Panc1 (cell line): ENCODE measurements around the gene DDX49. TPM values are rescaled to one million over a fixed set of nuclear protein-coding genes. Genes with fewer than 3 reads are reported as not detected.
A peak's percentile ranks its signal among the peaks of the same experiment; 100 is the strongest.

Experiments
- ATAC-seq: fragments of 200-7000 bp; cut with Tn5 transposase; 2 replicates; pipeline ENCODE4 v1.9.1; 2020; ENCODE audit warnings: mild to moderate bottlenecking, moderate library complexity
- BruUV-seq: library from RNA; stranded (reverse); fragments of 400-500 nt; replicated peaks from 2 replicates; lab custom pipeline; 2021; lab: Mats Ljungman, UMichigan
- CTCF ChIA-PET: fragments of 300-600 bp; sonication (Branson Sonifier 250); formaldehyde crosslinking; loops from one replicate; lab custom pipeline; 2022; ENCODE audit warnings: antibody characterized with exemption; lab: Charles Lee
- POLR2A ChIA-PET: fragments of 300-600 bp; sonication (Branson Sonifier 250); formaldehyde crosslinking; loops from one replicate; lab custom pipeline; 2022; ENCODE audit warnings: antibody characterized with exemption; lab: Charles Lee
- DNase-seq: peaks from one replicate; pipeline ENCODE4 v3.0.0-alpha.2; 2010; ENCODE audit warnings: low read depth, low spot score
- H3K27ac ChIP-seq: 2 replicates; pipeline ENCODE4 v1.5.1; 2011; ENCODE audit warnings: mild to moderate bottlenecking, low read length, inconsistent platforms
- H3K27me3 ChIP-seq: fragments of 200-500 bp; sonication (Bioruptor generic); 2 replicates; pipeline ENCODE4 v1.6.0; 2014; ENCODE audit warnings: low read length, inconsistent platforms; ENCODE audit not compliant: control insufficient read depth, insufficient read depth
- H3K36me3 ChIP-seq: fragments of 200-500 bp; sonication (Bioruptor generic); 2 replicates; pipeline ENCODE4 v1.5.1; 2014; ENCODE audit warnings: inconsistent platforms, mild to moderate bottlenecking, low read length, moderate library complexity; ENCODE audit not compliant: control insufficient read depth, insufficient read depth
- H3K4me1 ChIP-seq: 2 replicates; pipeline ENCODE4 v1.5.1; 2011; ENCODE audit warnings: inconsistent platforms, mild to moderate bottlenecking, low read length, moderate library complexity; ENCODE audit not compliant: control insufficient read depth, insufficient read depth
- H3K4me3 ChIP-seq, 2 experiments: 2 replicates each; pipeline ENCODE4 v1.5.1; 2011 to 2012; ENCODE audit warnings: low read depth in 2 of 2, low read length in 2 of 2, mild to moderate bottlenecking in 2 of 2, inconsistent platforms in 1 of 2, moderate library complexity in 1 of 2
- H3K9me3 ChIP-seq: fragments of 200-500 bp; sonication (Bioruptor generic); 2 replicates; pipeline ENCODE4 v1.5.1; 2014; ENCODE audit warnings: low read depth, mild to moderate bottlenecking, inconsistent platforms, low read length, moderate library complexity; ENCODE audit not compliant: control insufficient read depth, insufficient read depth
- POLR2AphosphoS5 ChIP-seq: IDR thresholded peaks from 2 replicates; pipeline ENCODE4 v1.6.1; 2012; ENCODE audit warnings: mild to moderate bottlenecking, low read depth, low read length, moderate library complexity
- SIN3A ChIP-seq: IDR thresholded peaks from 2 replicates; pipeline ENCODE4 v1.6.1; 2012; ENCODE audit warnings: low read depth, mild to moderate bottlenecking, low read length, moderate library complexity, borderline replicate concordance; ENCODE audit not compliant: insufficient read depth
- TCF7L2 ChIP-seq: IDR thresholded peaks from 2 replicates; pipeline ENCODE4 v1.6.1; 2011; ENCODE audit warnings: mild to moderate bottlenecking, low read depth, low read length, inconsistent platforms
- in situ Hi-C: cut with HindIII; loops from 2 replicates; pipeline ENCODE4 v1.10.0; 2016; ENCODE audit warnings: low sequenced_read_pairs, low pct_unique_long_range_greater_than_20kb
- intact Hi-C: fragments of 100-400 bp; cut with micrococcal nuclease; formaldehyde crosslinking; loops from one replicate; pipeline ENCODE4 v1.10.0; 2022; ENCODE audit not compliant: unreplicated experiment
- total RNA-seq: library from RNA; stranded (reverse); gene quantifications from one replicate; pipeline ENCODE4 v1.2.1, GENCODE V29; 2021; ENCODE audit not compliant: unreplicated experiment
- TF ChIP-seq, protein P1 (sequence below): fragments of 450-650 bp; IDR thresholded peaks from 2 replicates; pipeline ENCODE4 v1.5.1; 2017; ENCODE audit warnings: mild to moderate bottlenecking
- TF ChIP-seq, protein P2 (sequence below), 2 experiments: IDR thresholded peaks; 2 replicates each; pipeline ENCODE4 v1.6.1; 2011 to 2012; ENCODE audit warnings: low read depth in 2 of 2, control low read depth in 1 of 2, low read length in 1 of 2, mild to moderate bottlenecking in 1 of 2, moderate library complexity in 1 of 2; ENCODE audit not compliant: insufficient read depth in 1 of 2

The DDX49 gene
- total RNA-seq, 1 experiment from 2014 or later, result 41.5 TPM

DNA sequence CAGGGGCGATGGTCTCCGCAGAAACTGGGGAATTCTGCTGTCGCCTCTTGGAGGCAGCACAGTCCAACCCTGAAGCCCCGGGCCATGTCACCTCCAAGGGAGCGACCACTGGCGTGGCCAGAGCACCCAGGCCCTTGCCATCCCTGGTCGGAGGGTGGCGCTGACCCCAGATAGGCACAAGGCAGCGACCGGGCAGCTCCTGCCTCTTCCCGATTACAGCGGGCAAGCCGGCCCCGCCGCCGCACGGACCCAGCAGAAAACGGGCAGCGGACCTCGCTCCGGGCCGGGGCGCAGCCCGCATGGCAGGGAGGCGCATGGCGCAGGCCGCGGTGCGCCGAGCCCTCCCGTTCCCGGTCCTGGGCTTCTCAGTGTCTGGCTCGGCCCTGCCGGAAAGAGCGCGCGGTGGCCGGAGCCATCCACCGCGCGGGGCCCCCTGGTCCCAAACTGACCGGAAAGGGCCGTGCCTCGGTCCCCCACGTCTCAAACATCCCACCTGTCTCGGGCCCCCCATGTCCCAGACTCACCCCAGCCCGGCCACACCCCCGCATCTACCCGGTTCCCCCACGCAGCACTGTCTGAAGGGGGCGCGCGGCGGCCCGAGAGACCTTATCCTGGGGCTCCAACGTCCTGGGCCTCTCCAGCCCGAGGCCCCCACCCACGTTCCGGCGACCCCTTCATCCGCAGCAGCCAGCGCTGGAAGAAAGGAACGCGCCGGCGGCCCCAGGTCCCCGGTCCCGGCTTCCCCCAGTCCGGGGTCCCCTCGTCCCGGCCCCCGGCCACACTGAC is 24.3 kb upstream of the DDX49 start:
- no TSS peak for BruUV-seq
- intact Hi-C loops, result no loop called here
- DNase-seq, result no peak
- peak overlapping the region; percentile 34; the same call in 1 of the 2 replicates for H3K27ac ChIP-seq
- peak overlapping the region; percentile 49 to 53 for H3K4me3 ChIP-seq
- in situ Hi-C loops, result no loop called here
- no peaks in the 10 kb centered on the region; the same call in 1 of the 2 replicates for H3K4me1 ChIP-seq
- peak; percentile 86 for ATAC-seq
- H3K9me3 ChIP-seq, result no peaks in the 10 kb centered on the region
- ChIA-PET POLR2A (no interaction called here), CTCF (interaction anchor here (0.5 to 1.6 kb wide), 3 partner anchors 20 to 412 kb away, joined by 3 to 6 read pairs (median 4); no protein-coding TSS in a partner anchor)
- no peak for TF ChIP-seq SIN3A
- TF ChIP-seq, protein P1, sequence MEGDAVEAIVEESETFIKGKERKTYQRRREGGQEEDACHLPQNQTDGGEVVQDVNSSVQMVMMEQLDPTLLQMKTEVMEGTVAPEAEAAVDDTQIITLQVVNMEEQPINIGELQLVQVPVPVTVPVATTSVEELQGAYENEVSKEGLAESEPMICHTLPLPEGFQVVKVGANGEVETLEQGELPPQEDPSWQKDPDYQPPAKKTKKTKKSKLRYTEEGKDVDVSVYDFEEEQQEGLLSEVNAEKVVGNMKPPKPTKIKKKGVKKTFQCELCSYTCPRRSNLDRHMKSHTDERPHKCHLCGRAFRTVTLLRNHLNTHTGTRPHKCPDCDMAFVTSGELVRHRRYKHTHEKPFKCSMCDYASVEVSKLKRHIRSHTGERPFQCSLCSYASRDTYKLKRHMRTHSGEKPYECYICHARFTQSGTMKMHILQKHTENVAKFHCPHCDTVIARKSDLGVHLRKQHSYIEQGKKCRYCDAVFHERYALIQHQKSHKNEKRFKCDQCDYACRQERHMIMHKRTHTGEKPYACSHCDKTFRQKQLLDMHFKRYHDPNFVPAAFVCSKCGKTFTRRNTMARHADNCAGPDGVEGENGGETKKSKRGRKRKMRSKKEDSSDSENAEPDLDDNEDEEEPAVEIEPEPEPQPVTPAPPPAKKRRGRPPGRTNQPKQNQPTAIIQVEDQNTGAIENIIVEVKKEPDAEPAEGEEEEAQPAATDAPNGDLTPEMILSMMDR, result peak; percentile 84
- TF ChIP-seq, protein P2, sequence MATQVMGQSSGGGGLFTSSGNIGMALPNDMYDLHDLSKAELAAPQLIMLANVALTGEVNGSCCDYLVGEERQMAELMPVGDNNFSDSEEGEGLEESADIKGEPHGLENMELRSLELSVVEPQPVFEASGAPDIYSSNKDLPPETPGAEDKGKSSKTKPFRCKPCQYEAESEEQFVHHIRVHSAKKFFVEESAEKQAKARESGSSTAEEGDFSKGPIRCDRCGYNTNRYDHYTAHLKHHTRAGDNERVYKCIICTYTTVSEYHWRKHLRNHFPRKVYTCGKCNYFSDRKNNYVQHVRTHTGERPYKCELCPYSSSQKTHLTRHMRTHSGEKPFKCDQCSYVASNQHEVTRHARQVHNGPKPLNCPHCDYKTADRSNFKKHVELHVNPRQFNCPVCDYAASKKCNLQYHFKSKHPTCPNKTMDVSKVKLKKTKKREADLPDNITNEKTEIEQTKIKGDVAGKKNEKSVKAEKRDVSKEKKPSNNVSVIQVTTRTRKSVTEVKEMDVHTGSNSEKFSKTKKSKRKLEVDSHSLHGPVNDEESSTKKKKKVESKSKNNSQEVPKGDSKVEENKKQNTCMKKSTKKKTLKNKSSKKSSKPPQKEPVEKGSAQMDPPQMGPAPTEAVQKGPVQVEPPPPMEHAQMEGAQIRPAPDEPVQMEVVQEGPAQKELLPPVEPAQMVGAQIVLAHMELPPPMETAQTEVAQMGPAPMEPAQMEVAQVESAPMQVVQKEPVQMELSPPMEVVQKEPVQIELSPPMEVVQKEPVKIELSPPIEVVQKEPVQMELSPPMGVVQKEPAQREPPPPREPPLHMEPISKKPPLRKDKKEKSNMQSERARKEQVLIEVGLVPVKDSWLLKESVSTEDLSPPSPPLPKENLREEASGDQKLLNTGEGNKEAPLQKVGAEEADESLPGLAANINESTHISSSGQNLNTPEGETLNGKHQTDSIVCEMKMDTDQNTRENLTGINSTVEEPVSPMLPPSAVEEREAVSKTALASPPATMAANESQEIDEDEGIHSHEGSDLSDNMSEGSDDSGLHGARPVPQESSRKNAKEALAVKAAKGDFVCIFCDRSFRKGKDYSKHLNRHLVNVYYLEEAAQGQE (IDR thresholded peaks at IDR 0.05; ENCODE audit: insufficient read depth in 1 of 2, low read depth in 2 of 2, low read length in 1 of 2), result no peak
- TF ChIP-seq TCF7L2, result no peak
- no peak for TF ChIP-seq POLR2AphosphoS5
- H3K36me3 ChIP-seq, result no peaks in the 10 kb centered on the region
- H3K27me3 ChIP-seq, result no peaks in the 10 kb centered on the region

DNA sequence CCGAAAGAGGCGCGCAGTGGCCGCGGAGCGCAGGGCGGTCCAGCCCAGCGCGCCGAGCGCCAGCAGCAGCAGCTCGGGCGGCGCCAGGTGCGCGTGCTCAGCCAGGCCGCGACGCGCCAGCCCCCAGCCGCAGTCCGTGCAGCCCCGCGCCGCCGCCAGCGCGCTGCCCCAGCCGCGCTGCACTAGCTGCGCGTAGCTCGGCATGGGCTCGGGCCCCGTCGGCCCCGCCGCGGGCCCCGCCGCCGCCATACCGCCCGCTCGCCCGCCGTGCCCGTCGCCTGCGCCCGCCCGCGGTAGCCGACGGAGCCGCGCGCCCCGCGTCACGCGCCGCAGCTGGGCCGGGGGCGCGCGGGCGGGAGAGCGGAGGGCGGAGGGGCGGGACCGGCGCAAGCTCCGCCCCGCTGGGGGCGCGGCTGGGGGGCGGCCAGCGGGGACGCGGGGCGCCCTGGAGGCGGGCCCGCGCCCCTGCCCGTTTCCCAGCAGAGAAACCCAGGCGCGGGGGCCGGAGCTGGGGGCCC is 23.6 kb upstream of the DDX49 start, which contains the start of gene CERS1:
Gene CERS1 (minus strand): TSS at position 335 of the 518 bp plus-strand sequence. CDS start 86 bp downstream, at position 249.
- TF ChIP-seq, protein P1, result no peak
- no peak for TF ChIP-seq TCF7L2
- no peak for TF ChIP-seq POLR2AphosphoS5
- TF ChIP-seq SIN3A, result no peak
- TF ChIP-seq, protein P2 (IDR thresholded peaks at IDR 0.05; ENCODE audit: insufficient read depth in 1 of 2, low read depth in 2 of 2, low read length in 1 of 2), result no peak
- intact Hi-C loops, result no loop called here
- CTCF ChIA-PET, result interaction anchor here (0.9 kb wide), 1 partner anchor 91 kb away, joined by 4 read pairs; no protein-coding TSS in a partner anchor
- BruUV-seq, result no TSS peak
- H3K27me3 ChIP-seq, result no peaks in the 10 kb centered on the region
- peak within 1 kb of the TSS; percentile 49 to 53 for H3K4me3 ChIP-seq
- in situ Hi-C loops, result no loop called here
- no peaks in the 10 kb centered on the region for H3K36me3 ChIP-seq
- DNase-seq (no peak), ATAC-seq (peak; percentile 63)
- no peaks in the 10 kb centered on the region; the same call in 1 of the 2 replicates for H3K4me1 ChIP-seq
- H3K27ac ChIP-seq, result peak within 1 kb of the TSS; percentile 34; the same call in 1 of the 2 replicates
- POLR2A ChIA-PET, result no interaction called here
- no peaks in the 10 kb centered on the region for H3K9me3 ChIP-seq
